Measurements from ENCODE around the gene DRAM2.
"Not testable (repeated sequence)": the region's sequence is repeated elsewhere in the genome, so short reads cannot be mapped to it uniquely, and the experiment has no call there.

The DRAM2 gene

DNA sequence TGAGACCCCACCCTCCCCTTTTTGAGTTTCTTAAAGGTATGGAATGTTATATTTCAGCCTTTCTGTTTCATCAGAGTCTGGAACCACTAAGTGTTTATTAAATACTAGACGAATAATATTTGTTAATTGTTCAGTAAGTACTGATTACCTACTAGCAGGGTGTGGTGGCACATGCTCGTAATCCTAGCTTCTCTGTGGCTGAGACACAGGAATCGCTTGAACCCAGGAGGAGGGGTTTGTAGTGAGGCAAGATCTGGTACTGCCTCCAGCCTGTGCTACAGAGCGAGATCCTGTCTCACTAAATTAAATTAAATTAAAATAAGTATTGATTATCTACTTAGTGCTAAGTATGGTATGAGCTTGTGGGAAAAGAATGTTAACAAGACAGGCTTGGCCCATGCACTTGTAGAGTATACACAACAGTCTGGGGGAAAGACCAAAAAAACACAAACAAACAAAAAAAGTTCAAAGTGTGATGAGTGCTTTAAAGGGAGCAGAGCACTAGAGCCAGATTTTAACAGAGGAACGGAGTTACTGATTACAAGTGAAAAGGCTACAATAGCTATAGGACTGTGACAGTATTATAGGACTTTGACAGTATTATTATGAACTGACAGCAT is 2.6 kb upstream of the DRAM2 start:
- DNase-seq (ENCODE audit: low read depth in 3 of 3), result no peak

DNA sequence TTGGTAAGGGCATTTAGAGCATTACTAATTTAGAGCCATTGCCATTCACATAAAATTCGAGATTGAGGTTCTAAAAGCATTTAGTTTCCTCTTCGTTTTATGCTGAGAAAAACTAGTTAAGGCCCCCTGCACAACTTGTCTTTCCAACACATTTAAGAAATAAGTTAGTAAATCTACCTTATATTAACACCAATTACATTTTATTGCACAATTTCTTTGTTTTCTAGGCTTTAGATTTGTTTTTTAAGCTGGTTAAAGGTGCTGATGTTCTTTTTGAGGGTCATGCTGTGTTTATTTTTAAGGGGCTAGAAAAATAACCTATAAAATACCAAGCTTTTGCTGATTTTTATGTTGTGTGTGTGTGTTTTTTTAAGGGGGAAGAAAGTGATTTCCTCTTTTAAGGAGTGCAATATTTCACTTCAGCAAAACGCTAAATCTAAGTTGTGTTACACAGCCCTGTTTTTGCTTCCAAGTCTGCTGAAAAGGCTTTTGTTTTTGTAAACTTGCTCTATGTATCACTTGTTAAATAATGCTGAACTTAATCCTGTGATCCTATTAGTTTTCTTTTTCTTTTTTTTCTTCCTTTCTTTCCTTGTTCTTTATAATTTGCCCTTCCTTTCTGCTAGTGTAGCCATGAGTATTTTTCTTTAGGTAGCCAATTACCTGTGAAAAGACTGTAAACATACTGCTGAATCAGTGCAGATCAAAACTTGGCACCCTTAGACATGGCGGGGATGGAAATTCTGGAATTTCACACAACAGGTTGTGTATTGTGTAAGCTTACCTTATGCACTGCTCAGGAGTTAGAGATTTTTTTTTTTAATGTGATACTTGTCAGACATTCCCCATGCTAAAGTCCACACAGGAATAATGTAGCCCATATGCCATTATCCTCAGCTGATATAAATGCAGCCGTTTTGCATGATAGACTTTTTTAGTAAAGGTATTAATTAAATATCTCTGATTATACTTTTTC is 1.6 kb upstream of the DRAM2 start:
- no peak for DNase-seq (ENCODE audit: low read depth in 3 of 3)

DNA sequence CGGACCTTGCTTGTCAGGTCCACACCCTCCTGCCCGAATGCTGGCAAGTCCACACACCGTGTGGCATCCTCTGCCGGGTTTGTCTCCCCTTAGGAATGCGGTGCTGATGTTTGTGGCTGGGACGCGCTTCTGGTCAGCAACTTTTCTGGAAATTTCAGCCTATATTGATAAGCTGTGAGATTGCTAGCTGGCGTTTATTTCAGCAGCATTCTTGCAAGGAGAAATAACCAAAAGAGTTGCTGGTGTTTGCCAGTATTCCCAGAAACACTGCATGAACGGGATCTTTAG is 731 bp upstream of the DRAM2 start:
- DNase-seq (ENCODE audit: low read depth in 3 of 3), result no peak

DNA sequence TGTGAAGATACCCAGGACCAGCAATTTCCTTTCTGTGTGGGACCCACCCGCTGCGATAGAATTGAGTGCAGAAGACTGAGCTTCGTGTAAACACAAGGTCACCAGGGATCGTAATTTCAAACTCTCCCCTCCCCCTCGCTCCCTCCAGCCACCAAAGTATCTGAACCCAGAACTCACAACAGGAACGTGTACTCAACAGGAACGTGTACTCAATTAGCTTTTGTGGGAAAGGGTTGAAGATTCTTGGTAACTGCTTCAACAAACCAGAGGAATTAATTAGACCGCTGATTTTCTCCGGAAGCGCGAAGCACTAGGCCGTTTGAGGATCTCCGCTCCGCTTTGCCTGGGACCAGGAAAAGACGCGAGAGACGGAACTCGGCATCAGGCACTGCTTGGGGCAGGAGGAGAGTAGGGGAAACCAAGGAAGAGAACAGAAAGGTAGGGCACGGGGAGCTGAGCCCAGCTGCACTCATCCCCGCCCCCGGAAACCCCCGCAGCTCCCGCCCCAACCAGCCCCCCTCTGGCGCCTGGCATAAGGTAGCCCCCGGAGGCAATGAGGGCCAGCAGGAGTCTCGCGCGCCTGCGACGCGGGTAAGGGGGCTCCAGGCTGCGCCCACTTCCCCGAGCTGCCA is 453 bp downstream of the DRAM2 start:
- DNase-seq (ENCODE audit: low read depth in 3 of 3), result peak in 2 of 3 experiments; percentile 0 to 5

DNA sequence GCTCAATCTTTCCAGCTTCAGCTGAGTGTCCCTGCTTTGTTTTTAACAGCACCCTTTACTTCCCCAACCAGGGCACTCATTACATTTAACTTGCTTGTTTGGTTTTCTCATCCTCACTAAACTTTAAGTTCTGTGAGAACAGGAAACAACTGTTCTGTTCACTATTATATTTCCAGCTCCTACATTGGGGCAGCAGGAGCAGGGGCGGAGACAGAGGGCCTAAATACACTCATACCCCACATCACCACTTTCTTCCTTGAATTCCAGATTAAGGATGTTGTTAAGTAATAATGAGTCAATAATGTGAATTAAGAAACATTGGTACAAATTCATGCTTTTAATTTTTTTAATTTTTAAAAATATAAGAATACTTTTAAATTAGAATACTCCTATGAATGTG is 6.0 kb downstream of the DRAM2 start:
- DNase-seq (ENCODE audit: low read depth in 3 of 3), result no peak

DNA sequence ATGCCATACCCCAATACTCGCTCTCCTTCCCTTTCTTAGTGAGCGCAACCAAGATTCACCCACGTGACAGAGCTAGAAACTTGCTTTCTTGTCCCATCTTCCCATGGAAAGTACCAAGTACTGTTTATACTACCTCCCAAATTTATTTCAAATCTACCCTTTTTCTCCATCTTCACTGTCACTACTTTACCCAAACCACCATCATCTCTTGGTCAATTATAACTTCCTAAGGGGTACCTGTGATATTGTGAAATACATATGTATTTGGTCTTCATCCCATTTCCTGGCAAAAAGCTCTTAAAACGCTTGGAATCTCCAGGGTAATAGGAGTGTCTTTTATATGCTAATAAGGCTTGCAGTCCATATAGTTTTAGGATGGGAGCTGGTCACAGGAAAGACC is 8.2 kb downstream of the DRAM2 start:
- no peak for DNase-seq (ENCODE audit: low read depth in 3 of 3)

DNA sequence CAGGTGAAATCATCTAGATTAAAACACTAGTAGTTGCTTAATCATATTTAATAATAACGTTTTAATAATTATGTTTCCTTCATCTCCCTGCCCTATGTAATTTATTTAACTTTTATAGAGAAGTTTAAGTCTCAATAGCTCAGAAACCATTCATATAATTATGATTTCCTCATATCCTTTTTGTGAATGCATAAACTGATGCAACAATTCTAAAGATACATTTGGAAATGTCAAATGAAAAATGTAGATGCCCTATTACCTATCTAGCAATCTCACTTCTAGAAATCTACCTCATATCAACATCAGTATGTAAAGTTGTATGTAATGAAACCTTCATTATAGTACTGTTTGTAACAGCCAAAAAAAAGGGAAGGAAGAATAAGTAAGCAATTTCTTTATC is 10.5 kb downstream of the DRAM2 start:
- no peak for DNase-seq (ENCODE audit: low read depth in 3 of 3)

DNA sequence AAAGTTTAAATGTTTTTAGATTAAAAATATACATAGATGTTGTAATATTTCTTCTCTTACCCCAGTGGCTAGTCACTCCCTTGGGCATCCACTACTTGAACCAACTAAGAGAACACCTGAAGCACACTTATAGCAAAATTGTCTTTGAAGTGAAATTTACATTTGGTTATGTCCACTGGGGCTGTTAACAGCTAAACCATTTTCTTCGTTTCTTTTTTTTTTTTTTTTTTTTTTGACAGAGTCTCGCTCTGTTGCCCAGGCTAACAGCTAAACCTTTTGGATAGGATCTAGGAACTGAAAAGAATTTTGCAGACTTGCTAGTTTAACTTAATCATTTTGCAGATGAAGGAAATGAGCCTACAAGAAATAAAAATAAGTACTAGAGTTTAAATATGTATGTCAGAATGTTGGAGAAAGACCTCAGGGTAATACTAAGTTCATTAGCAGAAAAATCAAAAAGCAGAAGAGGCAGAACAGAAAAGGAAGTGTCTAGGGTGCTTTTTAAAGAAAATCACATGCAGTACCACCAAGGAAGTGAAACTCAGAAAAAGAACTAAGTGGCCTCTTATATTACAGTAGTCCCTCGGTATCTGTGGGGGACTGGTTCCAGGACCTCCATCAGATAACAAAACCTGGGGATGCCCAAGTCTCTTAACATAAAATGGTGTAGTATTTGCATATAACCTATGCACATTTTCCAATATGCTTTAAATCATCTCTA is 11.8 kb downstream of the DRAM2 start:
- no peak for DNase-seq (ENCODE audit: low read depth in 3 of 3)

DNA sequence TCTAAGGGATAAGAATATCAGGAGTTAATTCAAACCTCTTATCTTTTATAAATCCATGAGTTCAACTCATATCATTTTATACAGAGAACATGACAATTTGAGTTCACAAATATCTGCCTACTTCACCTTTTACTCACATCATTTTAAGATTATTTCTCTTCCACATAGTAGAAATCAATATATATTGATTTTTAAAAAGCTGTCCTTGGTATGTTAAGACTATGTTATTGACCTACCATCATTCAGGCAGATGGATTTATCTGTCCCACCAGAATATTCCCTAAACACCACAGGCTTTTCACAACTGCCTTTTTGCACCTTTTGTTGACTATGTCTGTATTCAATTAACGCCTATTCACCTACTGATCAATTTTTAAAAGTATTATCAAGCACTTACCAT is 13.5 kb downstream of the DRAM2 start:
- DNase-seq (ENCODE audit: low read depth in 3 of 3), result no peak

DNA sequence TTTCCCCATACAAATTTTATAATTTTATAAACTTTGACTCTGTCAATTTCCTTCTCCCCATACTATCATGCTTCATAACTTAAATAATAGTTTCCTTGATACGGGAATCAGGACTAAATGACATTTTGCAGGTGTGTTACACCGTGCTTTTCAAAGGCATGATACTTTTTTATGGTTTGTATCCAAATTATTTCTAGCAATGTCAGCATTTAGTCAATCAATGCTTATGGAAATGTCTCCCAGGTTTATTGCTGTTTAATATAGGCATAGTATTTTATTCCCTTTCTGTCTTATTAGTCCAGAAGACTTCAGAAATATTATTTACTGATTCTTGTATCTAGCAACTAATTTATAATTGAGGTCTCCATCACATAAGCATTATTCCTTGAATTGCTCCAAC is 23.4 kb downstream of the DRAM2 start:
- no peak for DNase-seq (ENCODE audit: low read depth in 3 of 3)

DNA sequence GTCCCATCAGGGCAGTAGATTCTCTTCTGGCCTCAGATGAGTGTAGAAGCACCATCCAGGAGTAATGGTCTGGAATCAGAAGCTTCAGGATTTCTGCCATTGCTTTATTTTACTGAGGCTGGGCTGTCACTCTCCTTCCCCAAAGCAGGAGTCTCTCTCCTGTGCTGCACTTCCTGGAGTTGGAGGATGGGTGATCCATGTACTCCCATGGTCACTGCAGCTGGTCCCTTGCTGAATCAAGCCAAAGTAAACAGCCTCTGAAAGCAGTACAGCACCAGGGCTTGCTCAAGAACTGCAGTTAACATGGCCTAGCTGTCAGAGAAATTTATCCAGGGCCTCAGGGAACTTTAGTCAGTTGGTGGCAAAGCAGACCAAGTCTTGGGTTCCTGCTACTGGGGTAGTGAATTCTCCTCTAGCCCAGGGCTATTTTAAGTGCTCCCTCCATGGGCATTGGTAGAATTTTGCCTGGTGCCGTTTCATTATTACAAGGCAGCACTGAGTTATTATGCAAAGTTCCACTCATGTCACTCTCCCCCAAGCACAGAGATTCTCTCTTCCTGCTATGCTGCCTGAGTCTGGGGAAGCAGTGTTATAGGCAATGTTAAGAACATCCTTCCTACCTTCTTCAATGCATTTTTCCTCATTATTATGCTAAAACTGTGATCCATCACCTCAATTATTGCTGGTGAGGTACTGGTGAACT is 29.5 kb downstream of the DRAM2 start:
- no peak for DNase-seq (ENCODE audit: low read depth in 3 of 3)

DNA sequence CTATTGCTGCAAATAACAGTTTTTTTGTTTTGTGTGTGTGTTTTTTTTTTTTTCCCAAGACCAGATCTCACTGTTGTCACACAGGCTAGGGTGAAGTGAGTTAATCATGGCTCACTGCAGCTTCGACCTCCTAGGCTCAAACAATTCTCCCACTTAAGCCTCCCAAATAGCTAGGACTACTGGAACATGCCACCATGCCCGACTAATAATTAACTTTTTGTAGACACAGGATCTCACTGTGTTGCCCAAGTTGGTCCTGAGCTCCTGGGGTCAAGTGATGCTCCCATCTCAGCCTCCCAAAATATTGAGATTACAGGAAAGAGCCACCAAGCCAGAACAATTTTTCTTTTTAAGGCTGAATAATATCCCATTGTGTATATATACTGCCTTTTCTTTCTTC is 34.9 kb downstream of the DRAM2 start:
- DNase-seq (ENCODE audit: low read depth in 3 of 3), result no peak

DNA sequence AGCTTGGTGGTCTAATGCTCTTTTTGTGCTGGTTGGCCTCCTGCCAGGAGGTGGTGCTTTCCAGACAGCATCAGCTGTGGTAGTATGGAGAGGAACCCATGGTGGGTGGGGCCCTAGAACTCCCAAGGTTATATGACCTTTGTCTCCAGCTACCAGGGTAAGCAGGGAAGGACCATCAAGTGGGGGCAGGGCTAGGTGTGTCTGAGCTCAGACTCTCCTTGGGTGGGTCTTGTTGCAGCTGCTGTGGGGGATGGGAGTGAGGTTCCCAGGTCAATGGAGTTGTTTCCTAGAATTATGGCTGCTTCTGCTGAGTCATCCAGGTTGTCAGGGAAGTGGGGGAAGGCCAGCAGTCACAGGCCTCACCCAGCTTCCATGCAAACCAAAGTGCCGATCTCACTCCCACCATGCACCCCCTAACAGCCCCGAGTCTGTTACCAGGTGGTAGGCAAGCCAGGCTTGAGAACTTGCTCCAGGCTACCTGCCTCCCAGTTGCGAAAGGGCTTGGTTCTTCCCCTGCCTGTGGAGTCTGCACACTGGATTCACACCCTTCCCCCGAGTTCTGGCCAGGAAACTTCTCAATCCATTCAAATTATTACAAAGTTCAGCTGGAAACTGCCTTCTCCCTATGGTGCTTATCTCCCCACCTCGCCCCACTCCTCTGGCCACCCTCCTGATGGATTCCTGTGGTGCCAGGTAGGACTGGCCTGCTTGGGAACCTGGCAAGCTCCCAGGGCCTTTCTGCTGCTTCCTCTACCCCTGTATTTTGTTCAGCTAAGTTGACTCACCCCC is 37.8 kb downstream of the DRAM2 start:
- DNase-seq (ENCODE audit: low read depth in 3 of 3), result no peak

DNA sequence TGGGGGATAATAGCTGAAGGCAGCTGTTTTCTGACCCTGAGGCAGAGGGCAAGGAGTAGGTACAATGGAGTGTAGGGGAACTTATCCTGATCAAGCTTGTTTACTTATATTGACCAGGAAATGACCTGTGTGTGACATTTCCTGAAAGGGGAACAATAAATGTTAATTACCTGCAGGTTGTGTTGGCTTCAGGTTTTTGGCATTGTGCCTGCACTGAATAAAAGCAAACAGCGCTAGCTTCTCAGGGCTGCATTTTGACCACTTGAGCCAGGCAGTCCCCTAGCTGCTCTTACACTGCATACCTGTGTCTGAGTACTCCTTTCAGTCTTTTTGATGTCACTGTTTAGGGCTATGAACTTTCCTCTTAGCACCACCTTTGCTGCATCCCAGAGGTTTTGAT is 40.6 kb downstream of the DRAM2 start:
- no peak for DNase-seq (ENCODE audit: low read depth in 3 of 3)

DNA sequence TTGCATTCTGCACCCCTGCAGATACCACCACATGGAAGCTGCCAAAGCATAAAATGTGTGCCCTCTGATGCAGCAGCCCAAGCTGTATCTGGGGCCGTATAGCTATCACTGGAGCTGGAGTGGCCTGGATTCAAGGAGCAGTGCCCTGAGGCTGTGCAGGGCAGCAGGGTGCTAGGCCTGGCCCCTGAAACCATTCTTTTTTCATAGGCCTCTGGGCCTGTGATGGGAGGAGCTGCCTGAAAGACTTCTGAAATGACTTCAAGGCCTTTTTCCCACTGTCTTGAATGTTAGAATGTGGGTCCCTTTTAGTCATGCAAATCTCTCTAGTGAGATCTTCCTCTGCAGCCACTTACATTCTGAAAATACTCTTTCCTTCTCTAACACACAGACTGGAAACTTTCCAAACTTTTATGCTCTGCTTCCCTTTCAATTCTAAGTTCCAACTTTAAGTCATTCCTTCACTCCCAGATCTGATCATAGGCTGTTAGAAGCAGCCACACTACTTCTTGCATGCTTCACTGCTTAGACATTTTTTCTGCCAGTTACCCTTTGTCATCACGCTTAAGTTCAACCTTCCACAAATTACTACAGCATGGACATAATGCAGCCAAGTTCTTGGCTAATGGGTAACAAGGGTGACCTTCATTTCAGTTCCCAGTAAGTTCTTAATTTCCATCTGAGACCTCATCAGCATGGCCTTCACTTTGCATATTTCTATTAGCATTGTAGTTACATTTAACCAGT is 42.4 kb downstream of the DRAM2 start:
- DNase-seq (ENCODE audit: low read depth in 3 of 3), result no peak

DNA sequence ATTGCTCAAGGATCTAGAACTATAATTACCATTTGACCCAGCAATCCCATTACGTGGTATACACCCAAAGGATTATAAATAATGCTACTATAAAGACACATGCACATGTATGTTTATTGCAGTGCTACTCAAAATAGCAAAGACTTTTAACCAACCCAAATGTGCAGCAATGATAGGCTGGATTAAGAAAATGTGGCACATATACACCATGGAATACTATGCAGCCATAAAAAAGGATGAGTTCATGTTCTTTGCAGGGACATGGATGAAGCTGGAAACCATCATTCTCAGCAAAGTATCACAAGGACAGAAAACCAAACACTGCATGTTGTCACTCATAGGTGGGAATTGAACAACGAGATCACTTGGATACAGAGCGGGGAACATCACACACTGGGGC is 44.5 kb downstream of the DRAM2 start:
- DNase-seq (ENCODE audit: low read depth in 3 of 3), result not testable (repeated sequence)

DNA sequence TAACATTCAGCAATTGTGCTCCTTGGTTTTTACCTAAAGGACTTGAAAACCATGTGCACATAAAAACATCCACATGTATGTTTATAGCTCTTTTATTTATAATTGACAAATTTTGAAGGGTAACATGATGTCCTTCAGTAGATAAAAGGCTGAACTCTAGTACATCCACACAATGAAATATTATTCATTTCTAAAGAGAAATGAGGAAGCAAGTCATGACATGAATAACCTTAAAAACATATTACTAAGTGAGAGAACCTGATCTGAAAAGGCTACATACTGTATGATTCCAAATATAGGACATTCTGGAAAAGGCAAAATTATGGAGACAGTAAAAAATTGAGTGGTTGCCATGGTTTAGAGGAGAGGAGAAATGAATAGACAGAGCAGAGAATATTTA is 50.3 kb downstream of the DRAM2 start:
- no peak for DNase-seq (ENCODE audit: low read depth in 3 of 3)

DNA sequence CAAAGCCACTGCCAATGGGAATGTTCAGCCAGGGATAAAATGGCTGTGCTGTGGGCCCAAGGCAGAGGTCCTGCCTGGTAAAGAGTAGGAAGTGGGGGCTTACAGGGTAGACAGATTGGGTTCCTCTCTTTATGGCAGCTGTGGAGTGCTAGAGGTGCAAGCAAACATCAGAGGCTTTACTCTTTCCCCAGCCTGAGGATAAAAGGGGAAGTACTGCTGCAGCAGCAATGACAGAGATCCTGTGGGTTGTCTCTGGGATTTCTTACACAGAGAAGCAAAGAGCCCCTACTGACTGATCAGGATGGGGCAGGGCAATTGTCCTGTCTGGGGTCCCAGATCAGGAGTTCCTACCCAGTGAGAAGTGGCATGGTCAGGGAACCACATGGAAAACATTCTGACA is 54.2 kb downstream of the DRAM2 start:
- no peak for DNase-seq (ENCODE audit: low read depth in 3 of 3)

DNA sequence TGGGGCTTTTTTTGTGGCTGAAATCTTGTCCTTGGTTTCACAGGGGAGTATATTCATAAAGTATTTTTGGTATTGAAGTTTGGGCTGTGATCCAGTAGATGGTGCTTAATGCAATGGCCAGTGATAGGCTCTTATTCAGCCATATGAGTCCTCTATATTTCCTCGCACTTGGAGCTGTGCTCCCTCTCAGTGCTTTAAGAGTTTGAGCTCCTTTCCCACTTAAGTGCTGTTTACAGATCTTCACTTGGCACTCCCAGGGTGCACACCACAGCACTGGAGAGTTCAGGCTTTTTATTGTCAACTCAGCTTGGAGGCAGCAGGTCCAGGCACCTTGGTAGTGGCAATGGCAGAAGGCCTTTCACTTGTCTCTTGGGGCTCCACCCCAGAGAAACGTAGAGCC is 54.9 kb downstream of the DRAM2 start:
- no peak for DNase-seq (ENCODE audit: low read depth in 3 of 3)
